ENCODE data around the gene TREX2. TPM values are rescaled to one million over a fixed set of nuclear protein-coding genes. Genes with fewer than 3 reads are reported as not detected.

TREX2 gene
- total and polyA plus RNA-seq, 2 of the 4 experiments (the other 2 are of a cell fraction) = 0.36 to 0.84 TPM

- POLR2A ChIA-PET (ENCODE audit: unreplicated experiment) = no interaction called here
- no peak overlapping the region for H4K8ac ChIP-seq (ENCODE audit: low read depth in 2 of 2, low read length in 2 of 2)
- H3K9ac ChIP-seq (ENCODE audit: low read depth, low read length) = no peak overlapping the region
- WGBS, 2 experiments (ENCODE audit: extremely low coverage in 2 of 2, insufficient read length in 1 of 2) = 80% methylated on average over 4 of the region's 30 CpGs; no CpG with 5 or more reads in 1 of the 2 experiments
- no peak overlapping the region for H3K4me3 ChIP-seq (ENCODE audit: insufficient read depth, low read depth, low read length)
- H3K9me3 ChIP-seq (ENCODE audit: control insufficient read depth, insufficient read depth, low read length) = no peaks in the 10 kb centered on the region; the same call in 1 of the 2 replicates
- no peak overlapping the region for H2AK5ac ChIP-seq (ENCODE audit: low read depth, low read length)
- H3K36me3 ChIP-seq (ENCODE audit: control insufficient read depth, insufficient read depth, low read length) = no peaks in the 10 kb centered on the region
- ATAC-seq (ENCODE audit: low read depth) (no peak), DNase-seq (no peak)
- H3K79me1 ChIP-seq (ENCODE audit: low read depth in 1 of 2, low read length in 2 of 2) = no peaks in the 10 kb centered on the region
- no peak overlapping the region for H2BK5ac ChIP-seq (ENCODE audit: low read depth, low read length, poor library complexity, severe bottlenecking)
- H3K14ac ChIP-seq (replicated peaks; ENCODE audit: low read depth, low read length) = no peak overlapping the region
- intact Hi-C loops (cut with micrococcal nuclease) = no loop called here
- CTCF ChIA-PET = no interaction called here
- no peak overlapping the region for H3K4me2 ChIP-seq (ENCODE audit: low read depth, low read length)
- dilution Hi-C loops (cut with HindIII; ENCODE audit: low sequenced_read_pairs, unreplicated experiment) = no loop called here
- in situ Hi-C loops (cut with MboI; ENCODE audit: low sequenced_read_pairs) = loop anchor here (25.0 kb wide), 1 partner anchor 222 kb away; the partner anchor contains the start of gene MAGEA1
- H4K91ac ChIP-seq (ENCODE audit: insufficient read depth, low read depth, low read length) = no peak overlapping the region
- no peak overlapping the region for H3K4ac ChIP-seq (ENCODE audit: low read depth, low read length)
- no peaks in the 10 kb centered on the region for H3K9me1 ChIP-seq (ENCODE audit: insufficient read depth, low read length)
- no peak overlapping the region for H2AFZ ChIP-seq (replicated peaks; ENCODE audit: low read length, poor library complexity)
- no peak overlapping the region for H3K23ac ChIP-seq (ENCODE audit: low read depth, low read length)
- H3K27me3 ChIP-seq (ENCODE audit: control insufficient read depth, insufficient read depth, low read length) = peaks cover 8% of the 10 kb centered on the region
- BruUV-seq (replicated peaks) = no TSS peak
- H3K4me1 ChIP-seq (ENCODE audit: control insufficient read depth, insufficient read depth, low read length) = no peaks in the 10 kb centered on the region
- H3K18ac ChIP-seq (ENCODE audit: low read depth, low read length) = no peak overlapping the region
- no peak for TF ChIP-seq BHLHE40 (IDR thresholded peaks at IDR 0.05; ENCODE audit: low read depth, low read length)
- no peak for TF ChIP-seq MXI1 (IDR thresholded peaks at IDR 0.05; ENCODE audit: borderline replicate concordance, low read depth, low read length)
- TF ChIP-seq, protein P1, sequence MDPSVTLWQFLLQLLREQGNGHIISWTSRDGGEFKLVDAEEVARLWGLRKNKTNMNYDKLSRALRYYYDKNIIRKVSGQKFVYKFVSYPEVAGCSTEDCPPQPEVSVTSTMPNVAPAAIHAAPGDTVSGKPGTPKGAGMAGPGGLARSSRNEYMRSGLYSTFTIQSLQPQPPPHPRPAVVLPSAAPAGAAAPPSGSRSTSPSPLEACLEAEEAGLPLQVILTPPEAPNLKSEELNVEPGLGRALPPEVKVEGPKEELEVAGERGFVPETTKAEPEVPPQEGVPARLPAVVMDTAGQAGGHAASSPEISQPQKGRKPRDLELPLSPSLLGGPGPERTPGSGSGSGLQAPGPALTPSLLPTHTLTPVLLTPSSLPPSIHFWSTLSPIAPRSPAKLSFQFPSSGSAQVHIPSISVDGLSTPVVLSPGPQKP (IDR thresholded peaks at IDR 0.05; ENCODE audit: borderline replicate concordance, low read depth, low read length) = no peak
- TF ChIP-seq RFX5 (IDR thresholded peaks at IDR 0.05; ENCODE audit: low read depth, low read length) = no peak
- no peak for TF ChIP-seq MAZ (IDR thresholded peaks at IDR 0.05; ENCODE audit: borderline replicate concordance, low read depth, low read length)
- no peak for TF ChIP-seq SMC3 (IDR thresholded peaks at IDR 0.05; ENCODE audit: low read depth, low read length)
- H3K56ac ChIP-seq (ENCODE audit: extremely low read depth, insufficient read depth, low read length) = no peak overlapping the region
- H2BK15ac ChIP-seq (ENCODE audit: low read depth, low read length) = no peak overlapping the region
- H2BK20ac ChIP-seq (ENCODE audit: low read depth, low read length) = no peak overlapping the region
- H3K27ac ChIP-seq (ENCODE audit: insufficient read depth, low read length) = no peak overlapping the region
- no peak overlapping the region for H2AK9ac ChIP-seq (replicated peaks; ENCODE audit: low read depth, low read length, poor library complexity)
- H4K20me1 ChIP-seq (ENCODE audit: insufficient read depth, low read length) = no peaks in the 10 kb centered on the region
- H4K5ac ChIP-seq (ENCODE audit: low read depth, low read length) = no peak overlapping the region
- H2BK120ac ChIP-seq (ENCODE audit: low read depth, low read length) = no peak overlapping the region
These were observed 36.3 kb downstream of the TREX2 start for GRCh38 chrX:153409414-153410101.

Measured in IMR-90 (cell line).